ENCODE results near the gene S100PBP.

Gene S100PBP

GRCh38 chr1:32871364-32872191 lies 54.1 kb downstream of the S100PBP start:
- DNase-seq, result no peak

- no peak for DNase-seq
Observed at GRCh38 chr1:32872192-32872460, 54.7 kb downstream of the S100PBP start.

GRCh38 chr1:32873484-32873883 lies 56.0 kb downstream of the S100PBP start:
- no peak for DNase-seq

- no peak for DNase-seq
Observed at GRCh38 chr1:32874860-32875752, 57.7 kb downstream of the S100PBP start.

GRCh38 chr1:32876341-32877210 lies 59.1 kb downstream of the S100PBP start:
- peak; percentile 56 for DNase-seq

GRCh38 chr1:32877211-32878110 lies 60.0 kb downstream of the S100PBP start:
- no peak for DNase-seq

GRCh38 chr1:32878183-32878582 lies 60.7 kb downstream of the S100PBP start:
- no peak for DNase-seq

GRCh38 chr1:32878637-32879041 lies 61.2 kb downstream of the S100PBP start:
- no peak for DNase-seq

GRCh38 chr1:32881291-32881690 lies 63.8 kb downstream of the S100PBP start:
- no peak for DNase-seq

GRCh38 chr1:32881871-32882850 lies 64.7 kb downstream of the S100PBP start:
- no peak for DNase-seq

- no peak for DNase-seq
Observed at GRCh38 chr1:32883338-32884031, 66.0 kb downstream of the S100PBP start.

- no peak for DNase-seq
Observed at GRCh38 chr1:32884032-32884372, 66.5 kb downstream of the S100PBP start.

- DNase-seq, result no peak
Observed at GRCh38 chr1:32884726-32885125, 67.3 kb downstream of the S100PBP start.

- no peak for DNase-seq
Observed at GRCh38 chr1:32885676-32886003, 68.2 kb downstream of the S100PBP start.

GRCh38 chr1:32886004-32886827 lies 68.8 kb downstream of the S100PBP start, which contains the start of gene HPCA:
Gene HPCA (plus strand): TSS chr1:32886491. CDS start chr1:32888899, 2,408 bp downstream.
- no peak for DNase-seq

- DNase-seq, result no peak
Observed at GRCh38 chr1:32886828-32887414, 69.5 kb downstream of the S100PBP start.

GRCh38 chr1:32887623-32888022 lies 70.2 kb downstream of the S100PBP start:
- DNase-seq, result no peak

GRCh38 chr1:32888134-32888533 lies 70.7 kb downstream of the S100PBP start:
- no peak for DNase-seq

All from activated naive CD4-positive, alpha-beta T cell treated with anti-CD3 and anti-CD28 coated beads, Interleukin-2, amount 50 U/mL, for 16 hours (primary cell).